ENCODE results near the gene SMTNL1. TPM values are rescaled to one million over a fixed set of nuclear protein-coding genes. Genes with fewer than 3 reads are reported as not detected.

The SMTNL1 gene
- total RNA-seq, 1 experiment from 2014 or later: not detected

- Mint-ChIP-seq H3K4me1 (peaks cover 17 to 20% of the 10 kb centered on the region in 2 experiments), H3K27me3 (ENCODE audit: low read depth) (peaks cover 13% of the 10 kb centered on the region), H3K36me3 (ENCODE audit: insufficient read depth in 1 of 3, low read depth in 3 of 3) (peaks cover 7 to 12% (median 11%) of the 10 kb centered on the region in 3 experiments), H3K4me3 (no peak overlapping the region), H3K9me3 (no peaks in the 10 kb centered on the region), H3K27ac (peak overlapping the region in 2 of 3 experiments; percentile 21 to 46; a peak in 3 of 7 replicates)
- H4K5ac ChIP-seq (ENCODE audit: insufficient read length, low read depth, low read length): no peak overlapping the region
- H3K4me1 ChIP-seq (ENCODE audit: insufficient read depth, low read length): no peaks in the 10 kb centered on the region
- H4K20me1 ChIP-seq (ENCODE audit: control insufficient read depth, insufficient read depth, insufficient read length): no peaks in the 10 kb centered on the region
- H3K9ac ChIP-seq (ENCODE audit: extremely low read depth, insufficient read length, low read length): no peak overlapping the region
- no peak overlapping the region for H3K23ac ChIP-seq (ENCODE audit: insufficient read length, low read depth, low read length)
- no peak overlapping the region for H2AK5ac ChIP-seq (ENCODE audit: insufficient read length, low read length)
- no peak overlapping the region for H2BK120ac ChIP-seq (ENCODE audit: low read depth, low read length, poor library complexity, severe bottlenecking)
- no peak overlapping the region for H4K8ac ChIP-seq (replicated peaks; ENCODE audit: insufficient read length, low read depth, low read length)
- H3K14ac ChIP-seq (ENCODE audit: insufficient read depth, low read length): no peak overlapping the region
- H3K9me3 ChIP-seq (ENCODE audit: control insufficient read depth, low read depth, low read length): no peaks in the 10 kb centered on the region
- no peak overlapping the region for H3K56ac ChIP-seq (ENCODE audit: insufficient read length, low read depth, low read length)
- no peak overlapping the region for H3K4me2 ChIP-seq (ENCODE audit: insufficient read depth, insufficient read length, low read length)
- no peaks in the 10 kb centered on the region for H3K79me2 ChIP-seq (ENCODE audit: insufficient read depth, low read length)
- H3K4ac ChIP-seq (ENCODE audit: low read depth, low read length): no peak overlapping the region
- H2BK12ac ChIP-seq (ENCODE audit: insufficient read length, low read depth, low read length): no peak overlapping the region
- no peak for DNase-seq
- H2BK5ac ChIP-seq (ENCODE audit: insufficient read length, low read length): no peak overlapping the region
- H3K27ac ChIP-seq (ENCODE audit: insufficient read length, low read depth, low read length): no peak overlapping the region
- no peak overlapping the region for H2BK15ac ChIP-seq (ENCODE audit: low read depth, low read length)
- no peak overlapping the region for H2BK20ac ChIP-seq (ENCODE audit: low read depth, low read length, poor library complexity, severe bottlenecking)
- H3K27me3 ChIP-seq (ENCODE audit: insufficient read depth, low read length): no peaks in the 10 kb centered on the region
- H3T11ph ChIP-seq (ENCODE audit: low read length): no peak overlapping the region
- H3K23me2 ChIP-seq (ENCODE audit: insufficient read length, low read depth, low read length, poor library complexity, severe bottlenecking): peaks cover 5% of the 10 kb centered on the region
- H4K91ac ChIP-seq (ENCODE audit: insufficient read length, low read depth, low read length): no peak overlapping the region
- TF ChIP-seq, protein P1, sequence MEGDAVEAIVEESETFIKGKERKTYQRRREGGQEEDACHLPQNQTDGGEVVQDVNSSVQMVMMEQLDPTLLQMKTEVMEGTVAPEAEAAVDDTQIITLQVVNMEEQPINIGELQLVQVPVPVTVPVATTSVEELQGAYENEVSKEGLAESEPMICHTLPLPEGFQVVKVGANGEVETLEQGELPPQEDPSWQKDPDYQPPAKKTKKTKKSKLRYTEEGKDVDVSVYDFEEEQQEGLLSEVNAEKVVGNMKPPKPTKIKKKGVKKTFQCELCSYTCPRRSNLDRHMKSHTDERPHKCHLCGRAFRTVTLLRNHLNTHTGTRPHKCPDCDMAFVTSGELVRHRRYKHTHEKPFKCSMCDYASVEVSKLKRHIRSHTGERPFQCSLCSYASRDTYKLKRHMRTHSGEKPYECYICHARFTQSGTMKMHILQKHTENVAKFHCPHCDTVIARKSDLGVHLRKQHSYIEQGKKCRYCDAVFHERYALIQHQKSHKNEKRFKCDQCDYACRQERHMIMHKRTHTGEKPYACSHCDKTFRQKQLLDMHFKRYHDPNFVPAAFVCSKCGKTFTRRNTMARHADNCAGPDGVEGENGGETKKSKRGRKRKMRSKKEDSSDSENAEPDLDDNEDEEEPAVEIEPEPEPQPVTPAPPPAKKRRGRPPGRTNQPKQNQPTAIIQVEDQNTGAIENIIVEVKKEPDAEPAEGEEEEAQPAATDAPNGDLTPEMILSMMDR (conservative IDR thresholded peaks at IDR 0.05): peak; percentile 65
- no CpG with 5 or more reads among the region's 4 CpGs for WGBS (ENCODE audit: extremely low coverage, insufficient read length, low lambda C conversion rate)
- no peaks in the 10 kb centered on the region for H3K79me1 ChIP-seq (ENCODE audit: insufficient read depth, low read depth, low read length, poor library complexity, severe bottlenecking)
- no peak overlapping the region for H3K18ac ChIP-seq (ENCODE audit: insufficient read length, low read depth, low read length)
- H2AFZ ChIP-seq (ENCODE audit: low read length): no peak overlapping the region
These were observed 25.2 kb downstream of the SMTNL1 start for GRCh38 chr11:57562596-57562995.

Measured in H9 (cell line).